SW 1271 (cell line): ENCODE results near the gene TELO2.
"Not testable (repeated sequence)": the region's sequence is repeated elsewhere in the genome, so short reads cannot be mapped to it uniquely, and the experiment has no call there.

Experiments used
- DNase-seq, 2 experiments: peaks; one replicate each; lab custom pipeline; 2025; lab: John Stamatoyannopoulos, UW

TELO2 gene

DNA sequence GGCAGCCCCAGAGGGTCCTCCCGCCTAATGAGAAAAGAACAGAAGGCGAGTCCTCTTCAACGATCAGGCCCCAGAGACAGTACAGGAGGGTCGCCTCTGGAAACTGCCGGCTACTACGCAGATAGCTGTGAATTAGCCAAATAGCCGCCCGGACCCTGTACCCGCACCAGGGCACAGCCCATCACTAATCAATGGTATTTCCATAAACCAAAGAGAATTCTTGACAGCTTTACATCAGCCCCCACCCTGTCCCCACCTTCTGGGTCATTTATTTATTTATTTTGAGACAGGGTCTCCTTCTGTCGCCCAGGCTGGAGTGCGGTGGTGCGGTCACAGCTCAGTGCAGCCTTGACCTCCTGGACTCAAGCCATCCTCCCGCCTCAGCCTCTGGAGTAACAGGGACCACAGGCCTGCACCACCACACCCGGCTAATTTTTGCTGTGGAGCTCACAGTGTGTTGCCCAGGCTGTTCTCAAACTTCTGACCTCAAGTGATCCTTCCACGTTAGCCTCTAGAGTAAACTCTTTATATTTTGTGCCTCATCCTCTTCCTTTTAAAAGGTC, 17.5 kb upstream of the TELO2 start:
- DNase-seq, result no peak

DNA sequence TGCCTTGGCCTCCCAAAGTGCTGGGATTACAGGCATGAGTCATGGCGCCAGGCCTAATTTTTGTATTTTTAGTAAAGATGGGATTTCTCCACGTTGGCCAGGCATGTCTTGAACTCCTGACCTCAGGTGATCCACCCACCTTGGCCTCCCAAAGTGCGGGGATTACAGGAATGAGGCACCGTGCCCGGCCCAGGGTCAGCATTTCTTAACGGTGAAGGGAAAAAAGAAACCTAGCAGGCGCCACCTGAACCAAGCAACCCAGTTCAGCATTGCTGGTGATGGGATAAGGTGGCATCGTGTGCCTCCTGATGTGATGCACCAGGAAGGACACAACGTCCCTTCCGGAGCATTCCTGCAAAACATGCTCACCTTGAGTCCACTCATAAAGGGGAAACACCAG, 16.1 kb upstream of the TELO2 start:
- no peak for DNase-seq

DNA sequence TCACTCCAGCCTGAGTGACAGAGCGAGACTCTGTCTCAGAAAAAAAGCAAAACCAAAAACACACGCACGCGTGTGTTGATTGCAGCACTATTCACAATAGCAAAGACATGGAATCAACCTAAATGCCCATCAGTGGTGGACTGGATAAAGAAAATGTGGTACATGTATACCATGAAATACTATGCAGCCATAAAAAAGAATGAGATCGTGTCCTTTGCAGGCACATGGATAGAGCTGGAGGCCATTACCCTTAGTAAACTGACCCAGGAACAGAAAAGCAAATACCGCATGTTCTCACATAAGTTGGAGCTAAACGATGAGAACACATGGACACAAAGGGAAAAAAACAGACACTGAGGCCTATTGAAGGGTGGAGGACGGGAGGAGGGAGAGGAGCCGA, 14.2 kb upstream of the TELO2 start:
- not testable (repeated sequence) for DNase-seq

DNA sequence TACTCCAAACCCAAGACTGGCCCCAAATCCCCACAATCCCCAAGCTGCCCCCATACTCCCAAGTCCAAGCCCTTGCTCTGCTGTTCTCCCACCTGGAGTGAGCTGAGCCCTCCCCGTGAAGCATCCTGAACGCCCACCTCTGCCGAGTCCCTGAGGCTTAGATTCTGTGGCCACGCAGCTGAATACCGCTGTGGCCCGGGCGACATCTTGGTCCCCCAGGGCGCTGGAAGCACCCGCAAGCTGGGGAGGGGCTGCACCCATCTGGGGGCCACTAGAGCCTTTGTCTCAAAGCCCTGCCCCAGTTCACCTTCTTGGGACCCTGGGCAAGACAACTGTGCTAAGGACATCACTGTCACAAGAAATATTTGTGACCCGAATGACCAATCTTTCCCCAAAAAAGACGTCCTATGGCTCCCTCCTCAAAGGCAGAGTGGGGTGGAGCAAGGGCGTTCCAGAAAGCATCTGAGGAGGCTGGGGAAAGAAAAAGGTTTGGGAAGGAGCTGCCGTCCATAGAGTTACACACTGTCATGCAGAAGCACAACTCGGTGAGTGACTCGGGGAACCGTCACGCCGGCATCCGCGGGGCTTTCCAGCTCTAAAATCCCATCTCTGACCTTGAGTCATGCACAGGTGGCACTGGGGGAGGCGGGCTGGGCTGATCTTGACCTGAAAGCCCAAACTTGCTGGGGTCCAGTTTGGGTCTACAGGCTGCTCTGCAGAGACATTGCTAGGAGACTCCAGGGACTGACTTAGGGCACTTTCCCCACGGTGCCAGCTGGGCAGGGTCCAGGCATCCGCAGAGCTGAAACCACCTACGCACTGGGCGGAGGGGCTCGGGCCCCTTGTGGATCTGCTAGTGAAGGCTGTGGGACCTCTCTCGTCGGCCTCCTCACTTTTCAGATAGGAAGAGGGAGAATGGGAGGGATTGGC, 11.0 kb upstream of the TELO2 start:
- no peak for DNase-seq

DNA sequence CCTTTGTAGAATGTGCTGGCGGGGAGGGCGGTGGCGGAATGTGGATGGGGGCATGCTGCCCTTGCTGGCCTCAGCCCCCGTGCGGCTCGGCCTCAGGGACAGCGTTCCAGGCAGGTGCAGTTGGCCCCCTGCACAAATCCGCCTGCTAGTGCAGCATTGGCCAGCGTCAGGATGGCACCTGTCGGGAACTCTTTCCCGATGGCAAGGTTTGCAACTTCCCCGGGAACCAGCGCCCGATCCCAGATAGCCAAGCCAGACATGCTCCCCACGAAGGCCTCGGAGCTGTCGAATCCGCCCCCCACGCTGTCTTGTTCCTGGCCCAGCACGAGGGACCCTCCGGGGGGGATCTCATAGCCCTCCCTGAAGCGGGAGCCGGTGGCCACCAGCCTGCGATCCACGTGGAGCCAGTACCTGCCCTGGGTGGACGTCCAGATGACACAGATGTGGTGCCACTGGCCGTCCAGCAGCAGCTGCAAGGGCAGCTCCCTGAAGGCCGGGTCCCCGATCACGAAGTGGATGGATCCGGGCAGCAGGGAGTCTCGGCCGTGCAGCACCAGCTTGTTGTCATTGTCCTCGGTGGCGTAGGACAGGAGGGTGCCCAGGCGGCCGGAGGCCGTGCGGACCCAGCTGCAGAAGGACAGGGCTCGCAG, 7.2 kb upstream of the TELO2 start:
- no peak for DNase-seq

DNA sequence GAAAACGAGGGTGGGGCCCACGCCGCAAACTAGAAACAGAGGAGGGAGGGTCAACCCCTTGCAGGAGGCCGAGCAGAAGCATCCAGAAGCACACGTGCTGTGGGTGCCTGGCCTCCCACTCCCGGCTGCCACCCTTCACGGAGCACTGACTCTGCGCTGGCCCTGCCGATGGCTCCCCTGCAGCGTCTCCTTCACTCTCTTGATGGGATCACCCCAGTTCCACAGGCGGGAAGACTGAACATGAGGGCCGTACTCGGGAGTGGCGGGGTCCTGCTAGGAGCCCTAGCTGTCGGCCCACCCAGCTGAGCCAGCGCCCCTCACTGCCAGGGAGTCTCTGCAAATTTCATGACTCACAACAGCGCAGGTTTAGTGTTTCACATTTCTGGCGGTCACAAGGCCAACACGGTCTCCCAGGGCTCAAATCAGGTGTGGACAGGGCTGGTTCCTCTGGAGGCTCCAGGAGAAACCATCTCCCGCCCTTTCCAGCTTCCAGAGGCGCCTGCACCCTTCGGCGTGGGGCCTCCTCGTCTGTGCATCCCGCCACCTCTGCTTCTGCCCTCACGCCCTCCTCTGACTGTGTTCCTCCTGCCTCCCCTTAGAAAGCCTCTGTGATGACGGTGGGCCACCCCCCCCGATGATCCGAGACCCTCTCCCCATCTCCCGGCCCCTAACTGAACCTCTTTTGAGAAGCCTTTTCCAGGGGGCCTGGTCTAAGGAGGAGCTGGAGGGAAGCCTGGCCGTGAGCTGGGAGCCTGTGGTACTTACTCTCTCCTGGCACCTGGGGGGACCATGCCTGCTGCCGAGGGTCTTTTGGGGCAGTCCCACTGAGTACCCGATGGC, 6.4 kb upstream of the TELO2 start:
- DNase-seq, result no peak

DNA sequence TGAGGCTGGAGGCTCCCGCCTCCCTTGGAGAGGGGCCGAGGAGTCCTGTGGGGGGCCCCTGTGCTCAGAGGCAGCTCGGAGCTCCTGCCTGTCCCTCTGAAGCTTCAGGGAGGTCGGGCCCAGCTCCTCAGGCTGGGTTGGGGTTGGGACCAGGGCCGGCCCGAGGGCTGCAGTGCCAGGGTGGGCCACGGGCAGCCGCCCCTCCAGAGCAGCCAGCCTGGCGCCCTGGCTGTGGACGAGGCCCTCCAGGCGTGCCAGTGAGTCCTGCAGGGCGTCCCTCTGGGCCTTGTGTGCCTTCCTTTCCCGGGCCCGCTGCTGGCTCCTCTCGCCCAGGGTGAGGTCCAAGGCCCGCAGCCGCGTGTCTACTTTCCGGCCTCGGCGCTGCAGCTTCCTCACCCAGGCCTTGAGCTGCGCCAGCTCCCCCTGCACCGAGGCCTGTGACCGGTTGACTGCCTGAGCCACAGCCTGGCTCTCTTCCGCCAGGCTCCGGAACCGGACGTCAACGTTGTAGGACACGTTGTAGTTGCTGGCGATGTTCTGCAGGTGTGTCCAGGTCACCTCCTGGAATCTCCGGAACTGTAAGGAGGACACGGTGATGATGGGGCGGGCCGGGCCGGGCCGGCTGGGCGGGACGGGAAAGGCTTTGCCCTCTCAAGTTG, 5.6 kb upstream of the TELO2 start:
- no peak for DNase-seq

DNA sequence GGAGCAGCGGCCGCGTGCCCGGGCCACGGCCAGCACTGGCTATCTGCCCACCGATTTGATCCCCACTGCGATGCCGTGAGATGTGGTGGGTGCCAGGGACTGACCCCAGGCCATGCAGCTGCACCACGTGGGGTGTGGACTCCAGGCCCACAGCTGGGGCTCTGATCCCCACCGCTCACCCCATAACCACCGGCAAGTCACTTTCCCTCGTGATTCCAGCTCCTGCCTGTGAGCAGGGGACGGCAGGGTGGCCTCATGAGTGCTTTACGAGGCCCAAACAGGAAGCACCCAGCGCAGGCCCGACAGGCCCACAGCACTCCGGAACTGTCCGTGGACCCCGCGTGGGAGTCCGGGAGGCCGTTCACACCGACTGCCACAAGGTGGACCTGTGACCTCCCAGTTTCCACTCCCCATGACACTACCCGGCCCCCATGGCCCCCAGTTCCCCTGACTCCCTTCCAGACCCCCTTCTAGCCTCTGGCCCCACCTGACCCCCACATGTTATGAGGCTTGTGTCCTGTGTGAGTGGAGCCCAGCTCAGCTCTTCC, 5.0 kb upstream of the TELO2 start:
- DNase-seq, result no peak

DNA sequence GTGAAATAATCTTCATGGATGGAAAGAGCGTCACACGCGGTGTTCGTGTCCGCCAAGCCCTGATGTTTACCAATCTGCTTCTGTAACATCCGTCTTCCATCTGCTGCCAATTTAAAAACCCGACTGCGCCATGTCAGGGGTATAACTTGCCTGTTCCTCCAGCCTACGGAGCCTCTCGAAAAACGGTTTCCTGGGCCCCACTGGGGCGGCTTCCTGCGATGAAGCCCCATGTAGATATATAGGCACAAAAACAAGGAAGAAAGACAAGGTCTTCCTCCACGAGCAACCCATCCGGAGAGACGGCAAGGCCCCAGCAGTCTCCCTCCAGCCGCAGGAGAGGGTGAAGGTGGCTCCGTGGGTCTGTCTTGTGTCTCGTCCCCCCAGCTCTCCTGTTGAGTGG, 4.5 kb upstream of the TELO2 start, which contains the start of gene PTX4:
TSS of gene PTX4 (minus strand) at position 326 of the 400 bp plus-strand sequence. CDS start at position 291, 35 bp downstream.
- no peak for DNase-seq

DNA sequence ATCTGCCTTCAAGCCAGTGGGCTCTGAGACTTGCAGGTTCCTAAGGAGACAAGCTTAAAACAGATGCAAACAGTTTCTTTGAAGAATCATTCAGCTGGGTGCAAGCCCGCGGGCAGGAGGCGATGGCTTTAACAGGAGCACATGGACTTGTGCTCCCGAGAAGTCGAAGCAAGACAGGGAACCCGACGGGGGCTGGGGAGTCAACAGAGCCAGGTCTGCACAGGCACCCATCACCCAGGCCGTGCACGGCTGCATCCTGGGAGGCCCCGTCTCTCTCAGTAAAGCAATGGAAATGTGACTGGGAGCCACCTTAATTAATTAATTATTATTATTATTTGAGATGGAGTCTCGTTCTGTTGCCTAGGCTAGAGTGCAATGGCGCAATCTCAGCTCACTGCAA, 4.1 kb upstream of the TELO2 start:
- DNase-seq, result no peak

DNA sequence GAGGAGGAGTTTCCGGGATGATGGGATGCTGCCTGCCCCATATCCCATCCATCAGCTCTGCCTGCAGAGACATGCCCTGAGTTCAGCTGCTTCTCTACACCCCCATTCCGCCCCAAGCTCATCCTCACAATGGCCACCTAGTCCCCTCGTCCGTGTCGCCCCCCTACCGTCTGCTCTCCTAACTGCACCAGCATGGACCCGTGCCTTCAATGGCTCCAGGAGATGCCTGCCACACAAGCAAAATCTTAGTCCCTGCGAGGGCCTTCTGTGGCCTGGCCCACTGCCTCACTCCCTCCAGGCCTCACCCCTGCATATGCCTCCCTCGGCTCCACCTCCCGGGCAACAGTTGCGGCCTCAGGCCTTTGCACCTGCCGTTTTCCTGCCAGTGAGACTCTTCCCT, 1.8 kb upstream of the TELO2 start:
- DNase-seq, result no peak

DNA sequence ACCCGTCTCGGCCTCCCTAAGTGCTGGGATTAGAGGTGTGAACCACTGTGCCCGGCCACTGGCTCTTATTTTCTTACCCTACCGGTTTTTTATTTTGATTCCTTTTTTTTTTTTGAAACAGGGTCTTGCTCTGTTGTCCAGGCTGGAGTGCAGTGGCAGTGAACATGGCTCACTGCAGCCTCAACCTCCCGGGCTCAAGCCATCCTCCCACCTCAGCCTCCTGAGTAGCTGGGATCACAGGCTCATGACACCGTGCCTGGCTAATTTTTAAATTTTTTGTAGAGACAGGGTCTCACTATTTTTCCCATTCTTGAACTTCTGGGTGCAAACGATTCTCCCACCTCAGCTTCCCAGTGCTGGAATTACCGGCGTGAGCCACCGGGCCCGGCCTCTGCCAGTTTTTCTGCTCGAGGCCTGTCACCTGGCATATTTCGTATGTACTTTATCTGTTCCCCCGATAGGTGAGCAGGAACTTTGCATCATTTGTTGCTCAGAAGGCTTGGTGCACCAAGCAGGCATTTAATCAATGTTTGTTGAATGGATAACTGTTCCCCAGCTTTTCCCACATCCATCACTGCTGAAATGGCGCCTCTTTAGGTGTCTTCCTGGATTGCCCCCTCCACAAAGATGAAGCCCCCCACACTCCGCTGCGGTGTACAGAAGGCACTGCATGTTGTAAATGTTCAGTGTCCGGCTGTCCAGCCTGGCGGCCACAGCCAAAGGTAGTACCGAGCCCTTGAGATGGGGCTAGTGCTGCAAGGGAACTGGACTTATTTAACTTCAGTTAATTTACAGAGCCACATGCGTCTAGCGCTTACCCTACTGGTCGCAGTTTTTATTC, 858 bp upstream of the TELO2 start:
- no peak for DNase-seq

DNA sequence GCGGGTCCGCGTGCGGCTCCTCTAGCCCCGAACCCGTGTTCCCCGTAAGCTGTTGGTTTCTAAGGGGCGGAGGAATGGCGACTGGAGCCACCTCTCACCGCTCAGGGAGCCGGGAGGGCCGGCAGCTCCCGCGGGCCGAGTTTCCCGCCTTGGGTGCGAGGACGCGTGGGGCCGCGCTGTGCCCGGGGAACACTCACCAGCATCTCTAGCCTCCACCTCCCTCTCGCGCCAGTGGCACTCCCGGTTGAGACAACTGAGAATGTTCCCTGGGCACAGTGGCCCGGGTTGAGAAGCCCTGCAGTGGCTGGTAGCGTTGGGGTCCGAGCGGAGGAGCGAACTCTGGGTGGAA, 560 bp downstream of the TELO2 start:
- DNase-seq, result no peak

DNA sequence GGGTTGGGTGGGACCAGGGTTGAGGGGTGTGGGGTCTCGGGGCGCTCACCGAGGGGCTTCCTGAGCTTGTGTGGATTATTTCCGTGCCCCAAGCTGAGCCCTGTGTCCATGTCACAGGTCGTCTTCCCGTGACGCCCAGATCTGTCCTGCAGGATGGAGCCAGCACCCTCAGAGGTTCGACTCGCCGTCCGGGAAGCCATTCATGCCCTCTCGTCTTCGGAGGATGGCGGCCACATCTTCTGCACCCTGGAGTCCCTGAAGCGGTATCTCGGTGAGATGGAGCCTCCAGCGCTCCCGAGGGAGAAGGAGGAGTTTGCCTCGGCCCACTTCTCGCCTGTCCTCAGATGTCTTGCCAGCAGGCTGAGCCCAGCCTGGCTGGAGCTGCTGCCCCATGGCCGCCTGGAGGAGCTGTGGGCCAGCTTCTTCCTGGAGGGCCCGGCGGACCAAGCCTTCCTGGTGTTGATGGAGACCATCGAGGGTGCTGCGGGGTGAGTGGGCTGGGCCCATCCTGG, 1.0 kb downstream of the TELO2 start:
- peak in 1 of 2 experiments; percentile 10 for DNase-seq

DNA sequence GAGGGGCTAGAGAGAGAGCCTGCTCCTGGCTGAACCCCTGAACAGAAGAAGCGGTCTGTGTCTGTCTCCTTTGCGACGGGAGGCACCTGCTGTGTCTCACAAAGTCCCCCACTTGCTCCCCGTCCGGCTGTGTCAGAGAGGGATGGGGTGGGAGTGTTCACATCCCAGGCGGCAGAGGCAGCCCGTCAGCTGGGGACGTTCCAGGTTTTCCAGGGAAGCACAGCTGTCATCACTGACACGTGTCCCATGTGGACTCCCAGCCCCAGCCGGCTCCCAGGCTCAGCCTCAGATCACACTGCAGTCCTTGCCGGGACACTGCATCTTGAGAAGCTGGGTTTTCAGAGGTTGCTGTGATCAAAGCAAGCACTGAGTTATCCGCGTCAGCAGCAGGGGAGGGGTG, 1.6 kb downstream of the TELO2 start:
- no peak for DNase-seq

DNA sequence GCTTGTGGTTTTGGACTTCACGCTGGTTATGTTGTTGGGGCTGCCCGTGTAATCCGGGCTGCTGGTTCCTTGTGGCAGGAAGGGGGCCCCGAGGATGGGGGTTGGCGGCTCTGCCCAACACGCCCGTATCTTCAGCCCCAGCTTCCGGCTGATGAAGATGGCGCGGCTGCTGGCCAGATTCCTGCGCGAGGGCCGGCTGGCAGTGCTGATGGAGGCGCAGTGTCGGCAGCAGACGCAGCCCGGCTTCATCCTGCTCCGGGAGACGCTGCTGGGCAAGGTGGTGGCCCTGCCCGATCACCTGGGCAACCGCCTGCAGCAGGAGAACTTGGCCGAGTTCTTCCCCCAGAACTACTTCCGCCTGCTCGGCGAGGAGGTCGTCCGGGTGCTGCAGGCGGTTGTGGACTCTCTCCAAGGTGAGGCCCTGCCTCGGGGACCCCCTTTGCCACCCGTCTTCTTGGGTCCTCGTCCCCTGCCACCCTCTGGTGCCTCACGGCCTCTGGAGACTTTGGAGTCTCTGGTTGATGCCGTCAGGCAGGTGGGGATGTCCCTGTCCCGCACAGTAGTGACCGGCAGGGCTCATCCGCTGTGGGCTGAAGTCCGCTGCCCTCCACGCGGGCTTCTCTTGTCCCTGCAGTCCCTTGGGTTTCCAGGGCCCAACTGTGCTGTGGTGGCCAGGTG, 2.2 kb downstream of the TELO2 start:
- no peak for DNase-seq

DNA sequence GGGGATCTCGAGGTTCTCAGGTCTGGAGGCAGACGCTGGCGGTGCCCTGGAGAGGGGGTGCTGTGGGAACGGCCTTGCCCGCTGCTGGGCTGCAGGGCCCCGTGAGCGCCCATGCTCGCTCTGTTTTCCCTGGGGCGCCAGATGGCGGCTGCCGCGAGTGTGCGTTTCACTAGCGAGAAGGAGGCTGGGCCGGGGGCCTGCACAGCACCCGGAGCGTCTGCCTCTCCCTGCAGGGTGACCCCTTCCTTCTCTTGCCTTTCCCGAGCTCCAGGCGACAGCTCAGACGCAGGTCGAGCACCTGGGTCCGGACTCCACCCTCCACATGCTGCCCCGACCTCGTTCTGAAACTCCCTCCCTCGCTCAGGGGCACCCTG, 2.7 kb downstream of the TELO2 start:
- no peak for DNase-seq

DNA sequence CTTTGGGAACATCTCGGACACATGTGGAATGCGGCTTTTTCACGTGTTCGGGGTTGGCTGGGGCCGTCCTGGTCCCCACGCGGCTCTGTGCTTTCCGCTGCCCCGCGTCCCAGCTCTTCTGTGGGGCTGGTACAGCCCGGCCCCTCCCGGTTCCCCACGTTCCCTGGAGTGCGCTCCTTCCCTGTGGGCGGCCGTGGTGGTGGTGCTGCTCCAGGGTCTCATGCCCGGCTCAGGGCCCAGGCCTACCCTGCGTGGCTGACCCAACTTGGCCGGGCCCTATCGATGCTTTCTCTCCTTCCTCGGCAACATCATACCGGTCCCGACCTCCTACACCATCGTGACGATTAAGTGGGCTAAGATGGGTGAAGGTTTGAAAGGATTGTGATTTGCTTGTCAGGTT, 3.3 kb downstream of the TELO2 start:
- no peak for DNase-seq

DNA sequence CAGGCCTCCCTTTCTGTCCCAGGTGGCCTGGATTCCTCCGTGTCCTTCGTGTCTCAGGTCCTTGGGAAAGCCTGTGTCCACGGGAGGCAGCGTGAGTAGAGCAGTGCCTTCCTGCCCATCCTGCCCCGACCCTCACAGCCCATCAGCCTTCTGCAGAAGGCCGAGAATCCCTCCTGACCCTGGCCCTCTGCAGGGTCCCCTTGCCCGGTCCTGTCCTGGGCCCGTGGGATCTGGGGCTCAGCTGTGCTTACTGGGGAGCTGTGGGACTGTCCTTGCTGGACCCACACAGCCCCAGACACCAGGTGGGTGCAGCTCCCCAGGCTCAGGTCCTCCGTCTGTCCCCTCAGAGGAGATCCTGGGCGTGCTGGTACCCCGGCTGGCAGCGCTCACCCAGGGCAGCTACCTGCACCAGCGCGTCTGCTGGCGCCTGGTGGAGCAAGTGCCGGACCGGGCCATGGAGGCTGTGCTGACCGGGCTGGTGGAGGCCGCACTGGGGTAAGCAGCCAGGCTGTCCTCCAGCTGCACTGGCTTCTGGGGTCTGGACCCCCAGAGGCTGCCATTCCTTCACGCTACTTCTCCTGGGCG, 3.9 kb downstream of the TELO2 start:
- DNase-seq, result no peak
